HG03432 (cell line): ENCODE results near the gene LRRC75A.

Source experiments
- ATAC-seq: cut with Tn5 transposase; IDR thresholded peaks from one replicate; pipeline ENCODE4 v1.9.1; 2021; ENCODE audit warnings: mild to moderate bottlenecking, moderate library complexity; ENCODE audit not compliant: unreplicated experiment

LRRC75A gene

GRCh38 chr17:16435925-16436886, 55.8 kb downstream of the LRRC75A start:
- ATAC-seq, result no peak

- ATAC-seq, result no peak
Observed at GRCh38 chr17:16434662-16435061, 57.3 kb downstream of the LRRC75A start.

- no peak for ATAC-seq
Observed at GRCh38 chr17:16433514-16433913, 58.5 kb downstream of the LRRC75A start.

- no peak for ATAC-seq
Observed at GRCh38 chr17:16432017-16432416, 60.0 kb downstream of the LRRC75A start.

GRCh38 chr17:16430650-16431049, 61.3 kb downstream of the LRRC75A start:
- ATAC-seq, result no peak

GRCh38 chr17:16429083-16429482, 62.9 kb downstream of the LRRC75A start:
- ATAC-seq, result no peak

GRCh38 chr17:16428098-16428882, 63.7 kb downstream of the LRRC75A start:
- no peak for ATAC-seq

GRCh38 chr17:16427020-16427419, 65.0 kb downstream of the LRRC75A start:
- ATAC-seq, result no peak

GRCh38 chr17:16425698-16426659, 66.0 kb downstream of the LRRC75A start:
- no peak for ATAC-seq

GRCh38 chr17:16425202-16425601, 66.8 kb downstream of the LRRC75A start:
- no peak for ATAC-seq

GRCh38 chr17:16423226-16423872, 68.6 kb downstream of the LRRC75A start:
- no peak for ATAC-seq

- no peak for ATAC-seq
Observed at GRCh38 chr17:16422416-16422815, 69.6 kb downstream of the LRRC75A start.

- ATAC-seq, result peak; percentile 2
Observed at GRCh38 chr17:16419929-16420271, 72.1 kb downstream of the LRRC75A start.

- ATAC-seq, result peak; percentile 38
Observed at GRCh38 chr17:16419074-16419928, 72.7 kb downstream of the LRRC75A start.

GRCh38 chr17:16418685-16419068, 73.3 kb downstream of the LRRC75A start:
- ATAC-seq, result no peak

GRCh38 chr17:16417896-16418684, 73.9 kb downstream of the LRRC75A start:
- no peak for ATAC-seq

- no peak for ATAC-seq
Observed at GRCh38 chr17:16417399-16417798, 74.6 kb downstream of the LRRC75A start.
